Memory B cell (primary cell): ENCODE results near the gene ERMN.
"Not testable (repeated sequence)": the region's sequence is repeated elsewhere in the genome, so short reads cannot be mapped to it uniquely, and the experiment has no call there.

ENCODE experiments used
- ATAC-seq: fragments of 150-1000 bp; cut with Tn5 transposase; 2 replicates; pipeline ENCODE4 v1.10.0; 2021; ENCODE audit warnings: low read depth, mild to moderate bottlenecking, moderate library complexity
- DNase-seq, 2 donors: peaks; one replicate each; pipeline ENCODE4 v3.0.0; 2022; ENCODE audit warnings: low spot score in 2 of 2
- H3K27ac Mint-ChIP-seq: one replicate; pipeline ENCODE4 v1.8.0; 2022; ENCODE audit warnings: mild to moderate bottlenecking, moderate library complexity, mixed read lengths
- H3K27me3 Mint-ChIP-seq: one replicate; pipeline ENCODE4 v1.8.0; 2022; ENCODE audit warnings: mixed read lengths
- H3K36me3 Mint-ChIP-seq: one replicate; pipeline ENCODE4 v1.8.0; 2022; ENCODE audit warnings: mild to moderate bottlenecking, mixed read lengths
- H3K4me1 Mint-ChIP-seq: one replicate; pipeline ENCODE4 v1.8.0; 2022; ENCODE audit warnings: mixed read lengths
- H3K4me3 Mint-ChIP-seq: one replicate; pipeline ENCODE4 v1.8.0; 2022; ENCODE audit warnings: mild to moderate bottlenecking, moderate library complexity, mixed read lengths
- H3K9me3 Mint-ChIP-seq: one replicate; pipeline ENCODE4 v1.8.0; 2022; ENCODE audit warnings: mixed read lengths

Gene ERMN

GRCh38 chr2:157325786-157326185, at the start of gene ERMN:
Gene ERMN (minus strand): TSS chr2:157325824. CDS start chr2:157325642, 182 bp downstream.
- Mint-ChIP-seq H3K9me3 (no peaks in the 10 kb centered on the region), H3K36me3 (peaks cover 12% of the 10 kb centered on the region), H3K4me1 (peaks cover 12% of the 10 kb centered on the region), H3K4me3 (no peak within 1 kb of the TSS), H3K27me3 (no peaks in the 10 kb centered on the region), H3K27ac (no peak within 1 kb of the TSS)
- DNase-seq (no peak), ATAC-seq (no peak)

- DNase-seq (no peak), ATAC-seq (no peak)
- Mint-ChIP-seq H3K36me3 (peaks cover 23% of the 10 kb centered on the region), H3K4me3 (no peak overlapping the region), H3K27ac (peak overlapping the region; percentile 62), H3K9me3 (peaks cover 19% of the 10 kb centered on the region), H3K4me1 (no peaks in the 10 kb centered on the region), H3K27me3 (no peaks in the 10 kb centered on the region)
Measured at GRCh38 chr2:157375384-157375783, 49.8 kb upstream of the ERMN start.

- H3K36me3 Mint-ChIP-seq, H3K27ac Mint-ChIP-seq, H3K4me3 Mint-ChIP-seq, H3K27me3 Mint-ChIP-seq, ATAC-seq, H3K9me3 Mint-ChIP-seq, DNase-seq: not testable (repeated sequence)
- H3K4me1 Mint-ChIP-seq, result peaks cover 13% of the 10 kb centered on the region
Measured at GRCh38 chr2:157368508-157368907, 42.9 kb upstream of the ERMN start.

GRCh38 chr2:157367704-157368103, 42.1 kb upstream of the ERMN start:
- Mint-ChIP-seq H3K27ac (no peak overlapping the region), H3K9me3 (peaks cover 3% of the 10 kb centered on the region), H3K27me3 (no peaks in the 10 kb centered on the region), H3K4me3 (no peak overlapping the region), H3K4me1 (peaks cover 16% of the 10 kb centered on the region), H3K36me3 (peaks cover 12% of the 10 kb centered on the region)
- DNase-seq, result no peak
- no peak for ATAC-seq

GRCh38 chr2:157364257-157364974, 38.8 kb upstream of the ERMN start:
- Mint-ChIP-seq H3K4me1 (peaks cover 16% of the 10 kb centered on the region), H3K9me3 (peaks cover 11% of the 10 kb centered on the region), H3K27ac (peak overlapping the region; percentile 48), H3K36me3 (peaks cover 20% of the 10 kb centered on the region), H3K27me3 (no peaks in the 10 kb centered on the region), H3K4me3 (no peak overlapping the region)
- ATAC-seq, result no peak
- DNase-seq, result no peak

- DNase-seq (no peak), ATAC-seq (peak; percentile 49)
- Mint-ChIP-seq H3K4me1 (peaks cover 16% of the 10 kb centered on the region), H3K27ac (peak overlapping the region; percentile 48), H3K4me3 (no peak overlapping the region), H3K27me3 (no peaks in the 10 kb centered on the region), H3K9me3 (peaks cover 11% of the 10 kb centered on the region), H3K36me3 (peaks cover 20% of the 10 kb centered on the region)
Measured at GRCh38 chr2:157363612-157364101, 38.0 kb upstream of the ERMN start.

GRCh38 chr2:157362627-157363026, 37.0 kb upstream of the ERMN start:
- ATAC-seq, result no peak
- Mint-ChIP-seq H3K36me3 (peaks cover 16% of the 10 kb centered on the region), H3K9me3 (peaks cover 11% of the 10 kb centered on the region), H3K27ac (no peak overlapping the region), H3K4me1 (peaks cover 16% of the 10 kb centered on the region), H3K4me3 (no peak overlapping the region), H3K27me3 (no peaks in the 10 kb centered on the region)
- no peak for DNase-seq

GRCh38 chr2:157361526-157361925, 35.9 kb upstream of the ERMN start:
- H3K4me3 Mint-ChIP-seq, result no peak overlapping the region
- H3K9me3 Mint-ChIP-seq, result peaks cover 11% of the 10 kb centered on the region
- ATAC-seq, result no peak
- peaks cover 16% of the 10 kb centered on the region for H3K4me1 Mint-ChIP-seq
- no peak overlapping the region for H3K27ac Mint-ChIP-seq
- H3K27me3 Mint-ChIP-seq, result no peaks in the 10 kb centered on the region
- peaks cover 16% of the 10 kb centered on the region for H3K36me3 Mint-ChIP-seq
- no peak for DNase-seq

- ATAC-seq, result no peak
- H3K27me3 Mint-ChIP-seq, result no peaks in the 10 kb centered on the region
- H3K36me3 Mint-ChIP-seq, result peaks cover 13% of the 10 kb centered on the region
- no peak overlapping the region for H3K27ac Mint-ChIP-seq
- H3K4me3 Mint-ChIP-seq, result no peak overlapping the region
- DNase-seq, result no peak
- peaks cover 11% of the 10 kb centered on the region for H3K9me3 Mint-ChIP-seq
- H3K4me1 Mint-ChIP-seq, result peaks cover 14% of the 10 kb centered on the region
Measured at GRCh38 chr2:157359628-157360027, 34.0 kb upstream of the ERMN start.

- peaks cover 3% of the 10 kb centered on the region for H3K4me1 Mint-ChIP-seq
- no peak overlapping the region for H3K4me3 Mint-ChIP-seq
- ATAC-seq (no peak), DNase-seq (no peak)
- H3K36me3 Mint-ChIP-seq, result peaks cover 11% of the 10 kb centered on the region
- H3K27ac Mint-ChIP-seq, result peak overlapping the region; percentile 35
- H3K27me3 Mint-ChIP-seq, result no peaks in the 10 kb centered on the region
- no peaks in the 10 kb centered on the region for H3K9me3 Mint-ChIP-seq
Measured at GRCh38 chr2:157355618-157356017, 30.0 kb upstream of the ERMN start.

- no peak for DNase-seq
- Mint-ChIP-seq H3K4me1 (no peaks in the 10 kb centered on the region), H3K36me3 (peaks cover 14% of the 10 kb centered on the region), H3K9me3 (peaks cover 3% of the 10 kb centered on the region), H3K27me3 (no peaks in the 10 kb centered on the region), H3K4me3 (no peak overlapping the region), H3K27ac (no peak overlapping the region)
- no peak for ATAC-seq
Measured at GRCh38 chr2:157349949-157350515, 24.4 kb upstream of the ERMN start.

- peaks cover 21% of the 10 kb centered on the region for H3K36me3 Mint-ChIP-seq
- no peak overlapping the region for H3K27ac Mint-ChIP-seq
- peaks cover 15% of the 10 kb centered on the region for H3K9me3 Mint-ChIP-seq
- no peaks in the 10 kb centered on the region for H3K27me3 Mint-ChIP-seq
- no peaks in the 10 kb centered on the region for H3K4me1 Mint-ChIP-seq
- DNase-seq (no peak), ATAC-seq (no peak)
- H3K4me3 Mint-ChIP-seq, result no peak overlapping the region
Measured at GRCh38 chr2:157348291-157348921, 22.8 kb upstream of the ERMN start.

- Mint-ChIP-seq H3K4me1 (no peaks in the 10 kb centered on the region), H3K4me3 (no peak overlapping the region), H3K9me3 (peaks cover 26% of the 10 kb centered on the region), H3K36me3 (peaks cover 40% of the 10 kb centered on the region), H3K27me3 (no peaks in the 10 kb centered on the region), H3K27ac (no peak overlapping the region)
- no peak for DNase-seq
- ATAC-seq, result no peak
Measured at GRCh38 chr2:157345647-157346389, 20.2 kb upstream of the ERMN start.

GRCh38 chr2:157341381-157341780, 15.8 kb upstream of the ERMN start:
- not testable (repeated sequence) for H3K4me1 Mint-ChIP-seq, H3K4me3 Mint-ChIP-seq, DNase-seq, ATAC-seq, H3K27ac Mint-ChIP-seq, H3K27me3 Mint-ChIP-seq
- peaks cover 26% of the 10 kb centered on the region for H3K9me3 Mint-ChIP-seq
- H3K36me3 Mint-ChIP-seq, result peaks cover 43% of the 10 kb centered on the region
